Left forelimb (tissue), 1 donor: ENCODE data around the gene ARID3C.
"Not testable (repeated sequence)": the region's sequence is repeated elsewhere in the genome, so short reads cannot be mapped to it uniquely, and the experiment has no call there.

Experiments
- DNase-seq: peaks from one replicate; pipeline ENCODE4 v3.0.0-alpha.2; 2018; ENCODE audit warnings: low spot score

ARID3C gene

GRCh38 chr9:34651876-34652601 lies 23.2 kb upstream of the ARID3C start, which contains the start of gene IL11RA:
IL11RA (plus strand) TSS chr9:34652185; CDS start chr9:34655218, 3,033 bp downstream.
- DNase-seq, result peak; percentile 89

GRCh38 chr9:34651321-34651720 lies 22.5 kb upstream of the ARID3C start:
- no peak for DNase-seq

GRCh38 chr9:34650816-34651215 lies 21.9 kb upstream of the ARID3C start:
- no peak for DNase-seq

DNA sequence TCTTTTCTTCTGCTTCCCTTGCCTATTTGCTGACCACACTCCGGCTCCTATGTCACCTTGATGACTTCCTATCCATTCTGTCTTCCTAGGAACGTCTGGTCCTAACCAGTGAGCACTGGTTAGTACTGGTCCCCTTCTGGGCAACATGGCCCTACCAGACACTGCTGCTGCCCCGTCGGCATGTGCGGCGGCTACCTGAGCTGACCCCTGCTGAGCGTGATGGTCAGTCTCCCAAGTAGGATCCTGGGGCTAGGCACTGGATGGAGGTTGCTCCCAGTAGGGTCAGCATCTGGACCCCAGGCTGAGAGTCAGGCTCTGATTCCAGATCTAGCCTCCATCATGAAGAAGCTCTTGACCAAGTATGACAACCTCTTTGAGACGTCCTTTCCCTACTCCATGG lies 19.8 kb upstream of the ARID3C start:
- no peak for DNase-seq

- DNase-seq, result no peak
Measured at GRCh38 chr9:34647651-34648050, 18.8 kb upstream of the ARID3C start.

DNA sequence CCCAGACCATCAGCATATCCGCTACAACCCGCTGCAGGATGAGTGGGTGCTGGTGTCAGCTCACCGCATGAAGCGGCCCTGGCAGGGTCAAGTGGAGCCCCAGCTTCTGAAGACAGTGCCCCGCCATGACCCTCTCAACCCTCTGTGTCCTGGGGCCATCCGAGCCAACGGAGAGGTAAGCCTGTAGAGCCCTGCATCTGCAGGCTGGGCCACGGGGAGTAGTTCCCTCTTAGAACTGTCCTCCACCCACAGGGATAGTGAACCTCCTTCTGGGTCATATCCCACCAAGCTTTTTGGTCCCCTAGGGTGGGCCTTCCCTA lies 18.2 kb upstream of the ARID3C start:
- no peak for DNase-seq

DNA sequence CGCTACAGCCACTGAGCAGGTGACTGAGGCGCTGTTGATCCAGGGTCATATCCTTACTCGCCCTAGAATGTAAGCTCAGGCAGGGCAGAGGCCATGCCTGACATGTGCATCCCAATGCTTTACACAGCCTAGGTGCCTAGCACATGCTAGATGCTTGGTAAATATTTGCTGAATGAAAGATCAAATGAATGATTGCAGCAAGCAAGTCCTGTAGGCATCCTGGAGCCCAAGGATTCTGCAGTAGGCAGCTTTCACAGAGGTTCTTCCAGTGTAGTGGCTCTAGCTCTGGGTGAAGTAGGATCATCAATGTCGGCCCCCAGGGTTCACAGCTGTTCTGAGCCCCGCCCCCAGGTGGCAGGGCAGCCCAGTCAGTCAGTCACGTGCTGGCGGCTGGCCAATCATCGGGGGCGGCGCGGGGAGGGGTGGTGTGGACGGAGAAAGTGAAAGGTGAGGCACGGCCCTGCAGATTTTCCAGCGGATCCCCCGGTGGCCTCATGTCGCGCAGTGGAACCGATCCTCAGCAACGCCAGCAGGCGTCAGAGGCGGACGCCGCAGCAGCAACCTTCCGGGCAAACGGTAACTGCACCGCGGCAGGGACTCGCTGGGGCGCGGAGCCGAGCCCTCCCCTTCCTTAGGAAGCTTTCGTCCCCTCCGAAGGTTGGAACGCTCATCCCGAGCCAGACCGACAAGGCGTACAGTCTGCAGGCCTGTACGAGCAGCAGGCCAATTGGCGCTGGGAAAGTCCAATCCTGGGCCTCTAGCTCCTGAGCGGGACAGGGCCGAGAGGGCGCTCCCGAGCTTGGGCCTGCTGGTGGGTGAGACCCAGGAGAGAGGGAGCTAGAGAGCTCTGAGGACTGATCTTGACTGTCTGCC lies 17.6 kb upstream of the ARID3C start, which contains the start of gene GALT:
Gene GALT, plus strand, starts transcription at position 465 of the 873 bp plus-strand sequence. Its CDS starts 30 bp downstream, at position 495.
- peak; percentile 94 for DNase-seq

GRCh38 chr9:34644766-34645314 lies 16.0 kb upstream of the ARID3C start:
- DNase-seq, result no peak

GRCh38 chr9:34642679-34643078 lies 13.8 kb upstream of the ARID3C start:
- no peak for DNase-seq

- DNase-seq, result not testable (repeated sequence)
Measured at GRCh38 chr9:34639322-34639721, 10.5 kb upstream of the ARID3C start.

DNA sequence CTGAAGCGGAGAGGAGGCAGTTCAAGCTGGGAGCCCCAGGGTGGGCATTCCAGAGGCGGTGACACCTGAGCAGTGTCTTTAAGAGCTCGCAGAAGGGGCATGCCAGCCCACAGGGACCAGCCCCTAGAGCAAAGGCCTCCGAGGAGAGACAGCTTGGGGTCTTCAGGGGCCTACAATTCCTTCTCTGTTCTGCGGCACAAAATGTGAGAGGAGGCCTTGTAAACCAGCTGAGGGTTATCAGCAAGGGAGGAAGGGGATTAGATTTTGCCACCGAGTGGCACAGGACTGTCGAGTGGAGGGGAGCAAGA lies 9.2 kb upstream of the ARID3C start:
- DNase-seq, result no peak

DNA sequence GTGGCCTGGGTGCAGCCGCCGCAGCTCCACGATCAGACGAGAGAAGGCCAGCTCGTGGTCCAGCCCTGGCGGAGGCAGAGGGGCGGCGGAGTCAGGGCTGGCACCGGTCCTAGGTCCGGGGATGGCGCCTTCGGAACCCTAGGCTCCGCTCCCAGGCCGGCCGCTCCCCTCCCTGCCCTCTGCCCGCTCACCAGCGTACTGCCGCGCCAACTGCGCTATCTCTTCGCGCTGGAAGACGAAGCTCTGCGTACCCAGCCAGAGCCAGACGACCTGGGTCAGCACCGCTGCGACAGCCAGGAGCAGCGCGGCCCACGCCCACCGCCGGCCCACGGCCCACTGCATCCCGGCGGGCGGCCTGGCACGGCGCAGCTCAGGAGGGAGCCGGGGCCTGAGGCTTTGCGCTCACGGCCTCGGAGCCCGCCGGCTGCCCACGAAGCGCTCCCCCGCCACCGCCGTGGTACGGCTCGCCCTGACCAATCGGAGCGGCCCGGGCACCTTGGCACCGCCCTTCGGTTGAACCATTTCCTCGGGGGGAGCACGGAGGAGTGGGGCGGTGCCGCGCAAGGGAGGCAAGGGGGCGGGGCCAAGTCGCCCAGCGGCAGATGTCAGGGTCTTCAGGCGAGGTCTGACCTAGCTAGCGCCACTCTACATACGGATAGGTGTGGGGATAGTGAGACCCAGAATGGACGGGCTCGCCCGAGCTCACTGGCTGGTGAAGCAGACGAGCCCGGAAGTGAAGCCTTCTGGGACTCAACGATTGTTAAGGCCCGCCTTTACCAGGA lies 8.7 kb upstream of the ARID3C start, which contains the start of gene SIGMAR1:
Gene SIGMAR1, minus strand, starts transcription at position 432 of the 782 bp plus-strand sequence. Its CDS starts 90 bp downstream, at position 342.
- DNase-seq, result peak; percentile 97

GRCh38 chr9:34636791-34637355 lies 8.0 kb upstream of the ARID3C start:
- no peak for DNase-seq

- no peak for DNase-seq
Measured at GRCh38 chr9:34635556-34635955, 6.7 kb upstream of the ARID3C start.

GRCh38 chr9:34634551-34635248 lies 5.8 kb upstream of the ARID3C start:
- DNase-seq, result no peak

DNA sequence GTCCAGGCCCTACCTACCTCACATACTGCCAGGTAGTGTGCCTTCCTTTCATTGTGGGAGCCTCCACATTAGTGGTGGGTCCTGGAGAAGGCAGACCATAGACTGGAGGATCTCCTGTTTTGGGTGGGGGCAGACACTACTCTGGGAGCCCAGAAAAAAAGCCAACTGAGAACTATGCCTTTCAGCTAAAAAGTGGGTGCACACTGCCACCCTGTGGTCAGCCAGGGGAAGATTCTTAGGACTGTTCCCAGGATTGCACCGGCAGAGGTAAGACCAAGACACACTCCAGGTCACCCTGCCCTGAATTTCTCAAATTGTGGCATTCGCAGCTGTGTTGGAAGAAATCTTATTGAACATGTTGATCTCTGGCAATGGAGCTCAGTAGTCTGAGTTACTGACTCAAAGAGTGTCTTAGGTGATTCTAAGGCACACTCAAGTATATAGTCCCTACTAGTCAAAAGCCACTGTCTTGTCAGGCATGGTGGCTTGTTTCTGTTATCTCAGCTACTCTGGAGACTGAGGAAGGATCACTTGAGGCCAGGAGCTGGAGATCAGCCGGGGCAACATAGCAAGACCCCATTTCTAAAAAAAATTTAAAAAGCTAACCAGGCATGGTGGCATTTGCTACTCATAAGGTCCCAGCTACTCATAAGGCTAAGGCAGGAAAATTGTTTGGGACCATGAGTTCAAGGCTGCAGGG lies 5.1 kb upstream of the ARID3C start:
- peak; percentile 72 for DNase-seq

GRCh38 chr9:34633166-34633565 lies 4.3 kb upstream of the ARID3C start:
- DNase-seq, result no peak

- no peak for DNase-seq
Measured at GRCh38 chr9:34630402-34631154, 1.7 kb upstream of the ARID3C start.

DNA sequence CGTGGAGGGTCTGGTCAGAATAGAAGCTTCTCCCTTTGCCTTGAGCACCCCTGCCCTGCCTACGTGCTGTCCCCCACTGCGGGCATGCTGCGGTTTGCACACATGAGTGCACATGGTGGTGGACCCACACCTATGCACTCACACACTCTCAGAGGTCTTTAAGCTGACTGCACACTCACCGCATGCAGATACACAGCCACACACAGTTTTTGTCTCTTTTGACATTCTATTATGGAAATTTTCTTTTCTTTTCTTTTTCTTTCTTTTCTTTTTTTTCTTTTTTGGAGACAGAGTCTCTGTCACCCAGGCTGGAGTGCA lies 584 bp upstream of the ARID3C start:
- no peak for DNase-seq
